HG02938 (cell line): ENCODE data around the gene TRABD2A.
"Not testable (repeated sequence)": the region's sequence is repeated elsewhere in the genome, so short reads cannot be mapped to it uniquely, and the experiment has no call there.

Source experiments
- ATAC-seq: cut with Tn5 transposase; IDR thresholded peaks from one replicate; pipeline ENCODE4 v1.9.1; 2021; ENCODE audit warnings: mild to moderate bottlenecking, moderate library complexity; ENCODE audit not compliant: unreplicated experiment

TRABD2A gene

GRCh38 chr2:84785950-84786349, 94.9 kb downstream of the TRABD2A start:
- no peak for ATAC-seq

GRCh38 chr2:84782717-84783442, 98.0 kb downstream of the TRABD2A start:
- no peak for ATAC-seq

GRCh38 chr2:84781942-84782716, 98.8 kb downstream of the TRABD2A start:
- peak; percentile 90 for ATAC-seq

- ATAC-seq: no peak
Observed at GRCh38 chr2:84779781-84780180, 101.1 kb downstream of the TRABD2A start.

GRCh38 chr2:84778911-84779690, 101.8 kb downstream of the TRABD2A start:
- no peak for ATAC-seq

- ATAC-seq: no peak
Observed at GRCh38 chr2:84776011-84776410, 104.9 kb downstream of the TRABD2A start.

- not testable (repeated sequence) for ATAC-seq
Observed at GRCh38 chr2:84773562-84773961, 107.3 kb downstream of the TRABD2A start.
